Esophagus muscularis mucosa (tissue), 4 donors: ENCODE measurements around the gene TAF3. TPM values are rescaled to one million over a fixed set of nuclear protein-coding genes. Genes with fewer than 3 reads are reported as not detected.

Experiments
- DNase-seq: peaks from one replicate; pipeline ENCODE4 v3.0.0-alpha.2; 2017; ENCODE audit errors: extremely low spot score
- H3K27ac ChIP-seq, 4 donors: fragments of 200-600 bp; sonication (generic); replicated peaks in 1 of 4; 1 replicate in 3 of 4; 2 replicates in 1 of 4; pipeline ENCODE4 v1.5.1; 2016 to 2019; ENCODE audit warnings: mild to moderate bottlenecking in 1 of 4
- H3K27me3 ChIP-seq, 4 donors: fragments of 200-600 bp; sonication (generic); one replicate each; pipeline versions ENCODE4 v1.5.1 to v1.6.0; 2016 to 2019
- H3K36me3 ChIP-seq, 4 donors: fragments of 200-600 bp; sonication (generic); one replicate each; pipeline ENCODE4 v1.5.1; 2016 to 2019
- H3K4me1 ChIP-seq, 4 donors: fragments of 200-600 bp; sonication (generic); one replicate each; pipeline ENCODE4 v1.5.1; 2016 to 2019
- H3K4me3 ChIP-seq, 4 donors: fragments of 200-600 bp; sonication (generic); 1 replicate in 2 of 4; 2 replicates in 2 of 4; pipeline ENCODE4 v1.5.1; 2016 to 2019; ENCODE audit warnings: mild to moderate bottlenecking in 4 of 4, moderate library complexity in 1 of 4
- H3K9me3 ChIP-seq, 4 donors: fragments of 200-600 bp; sonication (generic); 1 replicate in 3 of 4; 2 replicates in 1 of 4; pipeline ENCODE4 v1.5.1; 2016 to 2019
- CTCF ChIP-seq, 3 experiments: fragments of 200-600 bp in 2 of 3; fragments of 450-650 bp in 1 of 3; sonication (generic) in 2 of 3; IDR thresholded peaks; one replicate each; pipeline ENCODE4 v1.5.1; 2017 to 2019; ENCODE audit warnings: antibody characterized with exemption in 3 of 3, mild to moderate bottlenecking in 2 of 3, moderate library complexity in 1 of 3
- EP300 ChIP-seq: sonication (generic); formaldehyde crosslinking; IDR thresholded peaks from one replicate; pipeline ENCODE4 v1.6.1; 2017; ENCODE audit warnings: antibody characterized with exemption
- POLR2A ChIP-seq: fragments of 450-650 bp; IDR thresholded peaks from one replicate; pipeline ENCODE4 v1.6.1; 2017; ENCODE audit warnings: antibody characterized with exemption, moderate library complexity, mild to moderate bottlenecking, low read depth
- POLR2AphosphoS5 ChIP-seq, 2 donors: sonication (generic); formaldehyde crosslinking; IDR thresholded peaks; one replicate each; pipeline ENCODE4 v1.6.1; 2017; ENCODE audit warnings: antibody characterized with exemption in 2 of 2
- WGBS: methylation state at CpG from one replicate; pipeline ENCODE4 v1.1.5; 2018; 5-methylcytosine and 5-hydroxymethylcytosine counted together
- intact Hi-C: fragments of 100-400 bp; cut with DNase I; formaldehyde crosslinking; loops from one replicate; pipeline ENCODE4 v1.15.1; 2023
- total RNA-seq, 4 donors: library from RNA; depleted of rRNA; stranded (reverse); fragments of >200 nt; gene quantifications; one replicate each; pipeline versions ENCODE4 v1.1.0 to v1.2.1, GENCODE V29; 2016

The TAF3 gene
- total RNA-seq, 4 donors from 2014 or later, result 8.8 to 11.2 (median 10.7) TPM

GRCh38 chr10:7792541-7792940 lies 25.8 kb upstream of the TAF3 start:
- WGBS, result 62% methylated on average over 1 of the region's 1 CpG
- Histone ChIP-seq H3K36me3 (peaks cover 7 to 17% (median 8%) of the 10 kb centered on the region in 4 donors), H3K27me3 (no peaks in the 10 kb centered on the region), H3K4me1 (peaks cover 61 to 78% (median 73%) of the 10 kb centered on the region in 4 donors), H3K4me3 (no peak overlapping the region), H3K27ac (no peak overlapping the region), H3K9me3 (no peaks in the 10 kb centered on the region)
- intact Hi-C loops, result no loop called here
- no peak for DNase-seq
- TF ChIP-seq EP300 (no peak), POLR2A (no peak), CTCF (IDR thresholded peaks at IDR 0.05) (no peak), POLR2AphosphoS5 (IDR thresholded peaks at IDR 0.05) (no peak)

GRCh38 chr10:7794251-7795026 lies 23.9 kb upstream of the TAF3 start:
- TF ChIP-seq POLR2A, result no peak
- no peak for TF ChIP-seq EP300
- TF ChIP-seq POLR2AphosphoS5 (IDR thresholded peaks at IDR 0.05), result no peak
- TF ChIP-seq CTCF (IDR thresholded peaks at IDR 0.05), result no peak
- Histone ChIP-seq H3K36me3 (peaks cover 24 to 36% (median 27%) of the 10 kb centered on the region in 4 donors), H3K27me3 (no peaks in the 10 kb centered on the region), H3K4me3 (no peak overlapping the region), H3K4me1 (peaks cover 52 to 70% (median 65%) of the 10 kb centered on the region in 4 donors), H3K27ac (no peak overlapping the region), H3K9me3 (no peaks in the 10 kb centered on the region)
- intact Hi-C loops, result no loop called here
- no peak for DNase-seq
- 65% methylated on average over 4 of the region's 4 CpGs for WGBS

- Histone ChIP-seq H3K4me3 (no peak overlapping the region), H3K27ac (no peak overlapping the region), H3K36me3 (peaks cover 31 to 47% (median 38%) of the 10 kb centered on the region in 4 donors), H3K4me1 (peaks cover 40 to 58% (median 53%) of the 10 kb centered on the region in 4 donors), H3K27me3 (no peaks in the 10 kb centered on the region), H3K9me3 (no peaks in the 10 kb centered on the region)
- no peak for DNase-seq
- 78% methylated on average over 4 of the region's 4 CpGs for WGBS
- TF ChIP-seq POLR2A (no peak), EP300 (no peak), CTCF (IDR thresholded peaks at IDR 0.05) (no peak), POLR2AphosphoS5 (IDR thresholded peaks at IDR 0.05) (no peak)
- intact Hi-C loops, result no loop called here
Measured at GRCh38 chr10:7795605-7796004, 22.7 kb upstream of the TAF3 start.

- intact Hi-C loops, result no loop called here
- DNase-seq, result no peak
- H3K36me3 ChIP-seq, result peaks cover 51 to 64% (median 58%) of the 10 kb centered on the region in 4 donors
- no peaks in the 10 kb centered on the region for H3K9me3 ChIP-seq
- no peak for TF ChIP-seq POLR2AphosphoS5 (IDR thresholded peaks at IDR 0.05)
- TF ChIP-seq POLR2A, result no peak
- no peak for TF ChIP-seq CTCF (IDR thresholded peaks at IDR 0.05)
- no peak for TF ChIP-seq EP300
- 69% methylated on average over 6 of the region's 6 CpGs for WGBS
- no peak overlapping the region for H3K4me3 ChIP-seq
- no peaks in the 10 kb centered on the region for H3K27me3 ChIP-seq
- no peak overlapping the region for H3K27ac ChIP-seq
- peaks cover 26 to 38% (median 34%) of the 10 kb centered on the region in 4 donors for H3K4me1 ChIP-seq
Measured at GRCh38 chr10:7797582-7797981, 20.7 kb upstream of the TAF3 start.
